Ishikawa (cell line): ENCODE results near the gene DTYMK.

Experiments used
- CEBPB ChIP-seq: IDR thresholded peaks from 2 replicates; pipeline ENCODE4 v1.6.1; 2012
- CREB1 ChIP-seq: IDR thresholded peaks from 2 replicates; pipeline ENCODE4 v1.6.1; 2012; ENCODE audit warnings: low read depth
- EGR1 ChIP-seq: IDR thresholded peaks from 2 replicates; pipeline ENCODE4 v1.6.1; 2012
- EP300 ChIP-seq: IDR thresholded peaks from 2 replicates; pipeline ENCODE4 v1.6.1; 2012; ENCODE audit warnings: borderline replicate concordance
- FOXM1 ChIP-seq: IDR thresholded peaks from 2 replicates; pipeline ENCODE4 v1.6.1; 2012; ENCODE audit warnings: low read depth, borderline replicate concordance
- MAX ChIP-seq: IDR thresholded peaks from 2 replicates; pipeline ENCODE4 v1.6.1; 2012
- NFIC ChIP-seq: IDR thresholded peaks from 2 replicates; pipeline ENCODE4 v1.6.1; 2012
- RAD21 ChIP-seq: IDR thresholded peaks from 2 replicates; pipeline ENCODE4 v1.6.1; 2012; ENCODE audit warnings: low read depth
- TAF1 ChIP-seq: IDR thresholded peaks from 2 replicates; pipeline ENCODE4 v1.6.1; 2012; ENCODE audit warnings: low read depth, mild to moderate bottlenecking
- TCF12 ChIP-seq: IDR thresholded peaks from 2 replicates; pipeline ENCODE4 v1.6.1; 2012; ENCODE audit warnings: low read depth
- TEAD4 ChIP-seq: IDR thresholded peaks from 2 replicates; pipeline ENCODE4 v1.6.1; 2012
- USF1 ChIP-seq: IDR thresholded peaks from 2 replicates; pipeline ENCODE4 v1.6.1; 2012
- YY1 ChIP-seq: IDR thresholded peaks from 2 replicates; pipeline ENCODE4 v1.6.1; 2012; ENCODE audit warnings: low read depth
- ZBTB7A ChIP-seq: IDR thresholded peaks from 2 replicates; pipeline ENCODE4 v1.6.1; 2012; ENCODE audit warnings: low read depth
- TF ChIP-seq, protein P1 (sequence below): IDR thresholded peaks from 2 replicates; pipeline ENCODE4 v1.6.1; 2012; ENCODE audit warnings: low read depth, mild to moderate bottlenecking

Gene DTYMK

DNA sequence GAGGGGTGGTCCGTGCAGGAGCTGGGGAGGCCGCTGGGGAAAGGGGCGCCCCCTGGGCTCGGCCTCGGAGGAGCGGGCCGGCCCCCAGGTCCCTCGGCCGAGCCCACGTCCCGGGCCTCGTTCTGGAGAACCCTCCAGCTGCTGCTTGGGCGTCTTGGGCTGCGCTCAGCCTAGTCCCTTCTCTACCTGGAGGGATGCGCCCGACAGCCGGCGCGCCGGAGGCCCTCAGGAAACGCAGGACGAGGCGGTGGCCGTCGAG is 47.5 kb upstream of the DTYMK start:
- no peak for TF ChIP-seq RAD21
- no peak for TF ChIP-seq ZBTB7A
- no peak for TF ChIP-seq EGR1
- no peak for TF ChIP-seq MAX

- TF ChIP-seq TAF1 = no peak
- TF ChIP-seq CREB1 = no peak
- TF ChIP-seq TCF12 = no peak
- TF ChIP-seq CEBPB = no peak
- no peak for TF ChIP-seq ZBTB7A
- TF ChIP-seq MAX = no peak
- TF ChIP-seq, protein P1, sequence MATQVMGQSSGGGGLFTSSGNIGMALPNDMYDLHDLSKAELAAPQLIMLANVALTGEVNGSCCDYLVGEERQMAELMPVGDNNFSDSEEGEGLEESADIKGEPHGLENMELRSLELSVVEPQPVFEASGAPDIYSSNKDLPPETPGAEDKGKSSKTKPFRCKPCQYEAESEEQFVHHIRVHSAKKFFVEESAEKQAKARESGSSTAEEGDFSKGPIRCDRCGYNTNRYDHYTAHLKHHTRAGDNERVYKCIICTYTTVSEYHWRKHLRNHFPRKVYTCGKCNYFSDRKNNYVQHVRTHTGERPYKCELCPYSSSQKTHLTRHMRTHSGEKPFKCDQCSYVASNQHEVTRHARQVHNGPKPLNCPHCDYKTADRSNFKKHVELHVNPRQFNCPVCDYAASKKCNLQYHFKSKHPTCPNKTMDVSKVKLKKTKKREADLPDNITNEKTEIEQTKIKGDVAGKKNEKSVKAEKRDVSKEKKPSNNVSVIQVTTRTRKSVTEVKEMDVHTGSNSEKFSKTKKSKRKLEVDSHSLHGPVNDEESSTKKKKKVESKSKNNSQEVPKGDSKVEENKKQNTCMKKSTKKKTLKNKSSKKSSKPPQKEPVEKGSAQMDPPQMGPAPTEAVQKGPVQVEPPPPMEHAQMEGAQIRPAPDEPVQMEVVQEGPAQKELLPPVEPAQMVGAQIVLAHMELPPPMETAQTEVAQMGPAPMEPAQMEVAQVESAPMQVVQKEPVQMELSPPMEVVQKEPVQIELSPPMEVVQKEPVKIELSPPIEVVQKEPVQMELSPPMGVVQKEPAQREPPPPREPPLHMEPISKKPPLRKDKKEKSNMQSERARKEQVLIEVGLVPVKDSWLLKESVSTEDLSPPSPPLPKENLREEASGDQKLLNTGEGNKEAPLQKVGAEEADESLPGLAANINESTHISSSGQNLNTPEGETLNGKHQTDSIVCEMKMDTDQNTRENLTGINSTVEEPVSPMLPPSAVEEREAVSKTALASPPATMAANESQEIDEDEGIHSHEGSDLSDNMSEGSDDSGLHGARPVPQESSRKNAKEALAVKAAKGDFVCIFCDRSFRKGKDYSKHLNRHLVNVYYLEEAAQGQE = no peak
- no peak for TF ChIP-seq EGR1
- no peak for TF ChIP-seq EP300
- TF ChIP-seq FOXM1 = no peak
- TF ChIP-seq YY1 = no peak
- TF ChIP-seq TEAD4 = no peak
- TF ChIP-seq RAD21 = no peak
- no peak for TF ChIP-seq USF1
- no peak for TF ChIP-seq NFIC
These were observed 47.0 kb upstream of the DTYMK start for GRCh38 chr2:241733391-241734207.

GRCh38 chr2:241732513-241733186 is 46.0 kb upstream of the DTYMK start:
- peak; percentile 54 for TF ChIP-seq RAD21

DNA sequence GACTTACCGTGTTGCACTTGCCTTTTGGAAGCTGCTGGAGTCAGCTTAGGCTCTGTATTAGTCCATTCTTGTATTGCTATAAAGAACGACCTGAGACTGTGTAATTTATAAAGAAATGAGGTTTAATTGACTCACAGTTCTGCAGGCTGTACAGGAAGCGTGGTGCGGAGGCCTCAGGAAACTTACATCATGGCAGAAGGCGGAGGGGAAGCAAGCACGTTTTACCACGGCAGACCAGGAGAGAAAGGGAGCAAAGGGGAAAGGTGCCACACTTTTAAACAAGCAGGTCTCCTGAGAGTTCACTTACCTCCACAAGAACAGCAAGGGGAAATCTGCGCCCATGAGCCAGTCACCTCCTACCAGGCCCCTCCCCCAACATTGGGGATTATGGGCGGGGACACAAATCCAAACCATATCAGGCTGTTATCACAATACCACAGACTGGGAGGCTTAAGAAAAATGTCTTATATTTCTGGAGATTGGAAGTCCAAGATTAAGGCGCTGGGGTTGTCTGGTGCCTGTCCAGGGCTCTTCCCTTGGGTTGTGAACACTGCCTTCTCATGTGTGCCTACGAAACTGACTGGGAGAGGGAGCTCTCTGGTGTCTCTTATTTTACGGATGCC is 44.2 kb upstream of the DTYMK start:
- no peak for TF ChIP-seq MAX
- TF ChIP-seq NFIC = no peak
- TF ChIP-seq TAF1 = no peak
- TF ChIP-seq USF1 = no peak
- TF ChIP-seq RAD21 = no peak
- no peak for TF ChIP-seq TCF12
- TF ChIP-seq FOXM1 = no peak
- no peak for TF ChIP-seq YY1
- TF ChIP-seq EP300 = no peak
- no peak for TF ChIP-seq CREB1

DNA sequence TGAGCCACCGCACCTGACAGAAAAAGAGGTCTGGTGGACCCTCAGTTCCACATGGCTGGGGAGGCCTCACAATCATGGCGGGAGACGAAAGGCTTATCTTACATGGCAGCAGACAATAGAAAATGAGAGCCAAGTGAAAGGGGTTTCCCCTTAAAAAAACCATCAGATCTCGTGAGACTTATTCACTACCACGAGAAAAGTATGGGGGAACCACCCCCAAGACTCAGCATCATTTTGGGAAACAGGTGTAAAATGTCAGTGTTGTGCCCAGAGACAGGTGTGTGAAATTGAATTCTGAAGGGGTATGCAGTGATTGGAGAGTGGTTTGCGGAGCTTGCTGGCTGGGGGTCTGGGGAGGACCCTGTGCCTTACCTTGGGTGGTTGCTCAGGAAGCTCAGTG is 43.3 kb upstream of the DTYMK start:
- TF ChIP-seq MAX (no peak), NFIC (no peak), EGR1 (no peak), ZBTB7A (no peak), USF1 (no peak), CEBPB (no peak), CREB1 (no peak), EP300 (no peak), TCF12 (no peak), YY1 (no peak), TEAD4 (no peak)
- TF ChIP-seq, protein P1 = no peak
